SK-MEL-5 (cell line): ENCODE data around the gene PUS7. TPM values are rescaled to one million over a fixed set of nuclear protein-coding genes. Genes with fewer than 3 reads are reported as not detected.
"Not testable (repeated sequence)": the region's sequence is repeated elsewhere in the genome, so short reads cannot be mapped to it uniquely, and the experiment has no call there.

Experiments
- DNase-seq: peaks from one replicate; pipeline ENCODE4 v3.0.0-alpha.2; 2016; ENCODE audit warnings: low read depth, low spot score
- in situ Hi-C: cut with HindIII; loops from 2 replicates; pipeline ENCODE4 v1.10.0; 2016; ENCODE audit warnings: low sequenced_read_pairs, high pct_unique_total_duplicates, low pct_unique_long_range_greater_than_20kb
- polyA plus RNA-seq, 2 experiments: library from polyadenylated mRNA; depleted of rRNA; stranded (reverse); fragments of >200 nt; gene quantifications; 2 replicates each; pipeline ENCODE4 v1.2.3, GENCODE V29; 2015
- total RNA-seq: library from RNA; depleted of rRNA; stranded (reverse); fragments of >200 nt; shearing (Covaris generic); gene quantifications from 2 replicates; pipeline ENCODE4 v1.2.3, GENCODE V29; 2014; rRNA removed

PUS7 gene, protein sequence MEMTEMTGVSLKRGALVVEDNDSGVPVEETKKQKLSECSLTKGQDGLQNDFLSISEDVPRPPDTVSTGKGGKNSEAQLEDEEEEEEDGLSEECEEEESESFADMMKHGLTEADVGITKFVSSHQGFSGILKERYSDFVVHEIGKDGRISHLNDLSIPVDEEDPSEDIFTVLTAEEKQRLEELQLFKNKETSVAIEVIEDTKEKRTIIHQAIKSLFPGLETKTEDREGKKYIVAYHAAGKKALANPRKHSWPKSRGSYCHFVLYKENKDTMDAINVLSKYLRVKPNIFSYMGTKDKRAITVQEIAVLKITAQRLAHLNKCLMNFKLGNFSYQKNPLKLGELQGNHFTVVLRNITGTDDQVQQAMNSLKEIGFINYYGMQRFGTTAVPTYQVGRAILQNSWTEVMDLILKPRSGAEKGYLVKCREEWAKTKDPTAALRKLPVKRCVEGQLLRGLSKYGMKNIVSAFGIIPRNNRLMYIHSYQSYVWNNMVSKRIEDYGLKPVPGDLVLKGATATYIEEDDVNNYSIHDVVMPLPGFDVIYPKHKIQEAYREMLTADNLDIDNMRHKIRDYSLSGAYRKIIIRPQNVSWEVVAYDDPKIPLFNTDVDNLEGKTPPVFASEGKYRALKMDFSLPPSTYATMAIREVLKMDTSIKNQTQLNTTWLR
- total RNA-seq = 44.9 and 52.1 TPM in 2 replicates
- polyA plus RNA-seq (2015; cell fraction: cytosol; rRNA removed) = 29.4 and 41.1 TPM in 2 replicates
- 51.6 and 80.6 TPM in 2 replicates for polyA plus RNA-seq (2015; cell fraction: nucleus; rRNA removed)

GRCh38 chr7:105521717-105522463 is at the start of gene PUS7:
TSS of gene PUS7 (minus strand) at chr7:105522271. CDS start at chr7:105508512, 13,759 bp downstream.
- in situ Hi-C loops = no loop called here
- peak; percentile 92 for DNase-seq

DNA sequence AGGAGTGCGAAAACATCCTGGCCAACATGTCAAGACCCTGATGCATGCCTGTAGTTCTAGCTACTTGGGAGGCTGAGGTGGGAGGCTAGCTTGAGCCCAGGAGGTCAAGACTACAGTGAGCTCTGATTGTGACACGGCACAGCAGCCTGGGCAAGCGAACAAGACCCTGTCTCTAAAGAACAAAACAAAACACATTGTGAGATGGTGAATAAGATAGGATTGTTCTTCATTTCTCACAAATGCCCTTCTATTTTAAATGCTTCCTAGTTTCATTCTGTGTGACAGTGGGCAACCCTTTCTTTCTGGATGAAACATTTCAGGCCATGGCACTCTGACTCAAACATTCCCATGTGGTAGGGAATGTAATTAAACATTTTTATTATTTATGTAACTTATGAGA is 45.8 kb upstream of the PUS7 start:
- DNase-seq = no peak
- in situ Hi-C loops = no loop called here

DNA sequence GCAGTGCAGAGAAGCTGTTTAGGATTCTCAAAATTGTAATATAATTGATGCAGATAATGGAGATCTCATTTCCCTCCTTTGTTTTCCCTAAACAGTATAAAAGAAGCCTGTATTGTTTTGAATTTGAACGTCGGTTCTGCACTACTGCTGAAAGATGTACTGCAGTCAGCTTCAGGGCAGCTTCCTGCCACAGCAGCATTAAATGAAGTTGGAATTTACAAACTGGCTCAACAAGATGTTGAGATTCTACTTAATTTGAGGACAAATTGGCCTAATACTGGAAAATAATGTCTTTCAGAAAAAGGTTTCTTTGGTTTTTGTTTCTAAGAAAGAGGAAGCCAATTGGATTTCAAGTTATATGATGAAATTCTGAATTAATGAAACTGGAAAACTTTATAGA is 45.0 kb upstream of the PUS7 start:
- DNase-seq = no peak
- in situ Hi-C loops = no loop called here

GRCh38 chr7:105565190-105565589 is 43.1 kb upstream of the PUS7 start:
- no peak for DNase-seq
- in situ Hi-C loops = no loop called here

DNA sequence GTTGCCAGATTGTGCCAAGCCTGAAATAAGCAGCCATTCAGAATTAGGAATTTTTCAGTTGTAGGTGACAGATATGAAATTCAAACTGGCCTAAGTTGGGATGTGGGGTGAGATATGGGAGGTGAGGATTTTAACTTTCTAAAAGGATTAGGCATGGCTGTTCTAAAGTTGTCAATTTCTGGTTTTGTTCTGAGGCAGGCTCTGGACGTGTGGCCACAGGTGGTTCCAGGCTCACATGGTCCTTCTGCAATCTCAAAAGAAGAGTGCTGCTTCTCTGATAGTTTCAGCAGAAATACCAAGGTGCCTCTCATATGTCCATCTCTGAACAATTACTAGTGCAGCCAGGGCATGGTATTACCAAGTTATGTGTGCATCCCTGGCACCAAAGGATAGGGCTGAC is 37.9 kb upstream of the PUS7 start:
- DNase-seq = no peak
- in situ Hi-C loops = no loop called here

DNA sequence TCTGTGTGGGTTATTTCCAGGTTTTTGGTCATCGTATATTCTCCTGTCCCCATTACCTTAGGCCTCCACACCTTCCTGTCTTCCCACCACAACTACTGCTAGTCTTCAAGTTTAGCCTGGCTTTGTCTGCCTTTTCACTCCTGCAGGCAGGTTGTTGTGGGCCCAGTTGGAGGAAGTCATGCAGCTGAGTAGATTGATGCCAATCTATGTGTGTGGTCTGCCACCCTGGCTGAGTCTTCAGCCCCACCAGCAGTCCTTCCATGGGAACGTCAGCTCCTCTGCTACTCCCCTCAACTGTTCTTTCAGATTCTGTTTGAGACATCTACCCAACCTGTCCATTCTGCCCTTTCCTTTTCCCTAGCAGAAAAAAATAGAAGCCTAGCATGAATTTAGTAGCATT is 16.3 kb upstream of the PUS7 start:
- DNase-seq = no peak
- in situ Hi-C loops = no loop called here

GRCh38 chr7:105532709-105533460 is 10.8 kb upstream of the PUS7 start:
- no peak for DNase-seq
- in situ Hi-C loops = no loop called here

GRCh38 chr7:105531792-105532671 is 10.0 kb upstream of the PUS7 start, which contains the start of gene RINT1:
TSS of gene RINT1 (plus strand) at chr7:105532201. CDS start at chr7:105532316, 115 bp downstream.
- peak; percentile 94 for DNase-seq
- in situ Hi-C loops = no loop called here

- DNase-seq = no peak
- in situ Hi-C loops = no loop called here
These were observed 8.5 kb upstream of the PUS7 start for GRCh38 chr7:105530546-105530945.

DNA sequence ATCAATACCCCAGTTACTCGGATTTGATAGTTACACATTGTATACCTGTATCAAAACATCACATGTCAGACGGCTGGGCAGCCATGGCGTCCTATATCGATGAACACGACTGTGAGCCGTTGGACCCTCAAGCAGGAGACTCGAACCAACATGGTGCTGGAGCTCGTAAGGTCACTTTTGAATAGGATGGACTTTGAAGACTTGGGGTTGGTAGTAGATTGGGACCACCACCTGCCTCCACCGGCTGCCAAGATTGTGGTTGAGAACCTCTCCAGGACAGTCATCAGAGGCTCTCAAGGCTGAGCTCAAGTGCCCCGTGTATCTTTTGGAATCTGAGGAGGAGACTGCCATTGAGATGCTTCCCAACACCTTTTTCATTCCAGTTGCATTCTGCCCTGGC is 8.1 kb upstream of the PUS7 start:
- DNase-seq = no peak
- in situ Hi-C loops = no loop called here

GRCh38 chr7:105527737-105528136 is 5.7 kb upstream of the PUS7 start:
- DNase-seq, in situ Hi-C loops: not testable (repeated sequence)

- no peak for DNase-seq
- in situ Hi-C loops = no loop called here
These were observed 2.8 kb upstream of the PUS7 start for GRCh38 chr7:105524840-105525239.

GRCh38 chr7:105524423-105524822 is 2.4 kb upstream of the PUS7 start:
- in situ Hi-C loops, DNase-seq: not testable (repeated sequence)

- in situ Hi-C loops = no loop called here
These were observed 899 bp downstream of the PUS7 start for GRCh38 chr7:105521027-105521716.

DNA sequence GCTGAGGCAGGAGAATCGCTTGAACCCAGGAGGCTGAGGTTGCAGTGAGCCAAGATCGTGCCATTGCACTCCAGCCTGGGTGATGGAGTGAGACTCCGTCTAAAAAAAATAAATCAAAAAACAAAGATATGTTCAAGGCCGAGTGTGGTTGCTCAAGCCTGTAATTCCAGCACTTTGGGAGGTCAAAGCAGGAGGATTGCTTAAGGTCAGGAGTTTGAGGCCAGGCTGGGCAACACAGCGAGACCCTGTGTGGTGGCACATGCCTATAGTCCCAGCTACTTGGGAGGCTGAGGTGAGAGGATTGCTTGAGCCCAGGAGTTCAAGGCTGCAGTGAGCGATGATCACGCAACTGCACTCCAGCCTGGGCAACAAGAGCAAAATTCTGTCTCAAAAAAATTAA is 1.5 kb downstream of the PUS7 start:
- in situ Hi-C loops, DNase-seq: not testable (repeated sequence)

More at GRCh38 chr7:105521027-105521716, 899 bp downstream of the PUS7 start:
- DNase-seq = peak; percentile 57

GRCh38 chr7:105519353-105519752 is 2.7 kb downstream of the PUS7 start:
- in situ Hi-C loops = no loop called here
- DNase-seq = no peak
